Measurements from ENCODE around the gene CEACAM7. TPM values are rescaled to one million over a fixed set of nuclear protein-coding genes. Genes with fewer than 3 reads are reported as not detected.

CEACAM7 gene
- total RNA-seq, 1 donor from 2014 or later, result not detected

GRCh38 chr19:41626877-41627276 lies 61.2 kb downstream of the CEACAM7 start, which contains the start of gene CEACAM4:
Gene CEACAM4 (minus strand): TSS chr19:41627074. CDS start chr19:41626963, 111 bp downstream.
- Mint-ChIP-seq H3K36me3 (ENCODE audit: unreplicated experiment) (no peaks in the 10 kb centered on the region), H3K9me3 (ENCODE audit: unreplicated experiment) (peaks cover 7% of the 10 kb centered on the region), H3K4me3 (ENCODE audit: unreplicated experiment) (no peak within 1 kb of the TSS), H3K4me1 (ENCODE audit: unreplicated experiment) (no peaks in the 10 kb centered on the region), H3K27me3 (ENCODE audit: unreplicated experiment) (no peaks in the 10 kb centered on the region), H3K27ac (ENCODE audit: unreplicated experiment) (no peak within 1 kb of the TSS)
- no peak for TF ChIP-seq CTCF (IDR thresholded peaks at IDR 0.05)
- no peak for DNase-seq (ENCODE audit: extremely low spot score, unreplicated experiment)

GRCh38 chr19:41626278-41626677 lies 61.8 kb downstream of the CEACAM7 start:
- no peak for DNase-seq (ENCODE audit: extremely low spot score, unreplicated experiment)
- H3K9me3 Mint-ChIP-seq (ENCODE audit: unreplicated experiment), result peaks cover 3% of the 10 kb centered on the region
- H3K27ac Mint-ChIP-seq (ENCODE audit: unreplicated experiment), result no peak overlapping the region
- H3K27me3 Mint-ChIP-seq (ENCODE audit: unreplicated experiment), result no peaks in the 10 kb centered on the region
- H3K4me1 Mint-ChIP-seq (ENCODE audit: unreplicated experiment), result no peaks in the 10 kb centered on the region
- H3K36me3 Mint-ChIP-seq (ENCODE audit: unreplicated experiment), result no peaks in the 10 kb centered on the region
- no peak for TF ChIP-seq CTCF (IDR thresholded peaks at IDR 0.05)
- H3K4me3 Mint-ChIP-seq (ENCODE audit: unreplicated experiment), result no peak overlapping the region

GRCh38 chr19:41624937-41625336 lies 63.1 kb downstream of the CEACAM7 start:
- DNase-seq (ENCODE audit: extremely low spot score, unreplicated experiment), result no peak
- no peak overlapping the region for H3K4me3 Mint-ChIP-seq (ENCODE audit: unreplicated experiment)
- TF ChIP-seq CTCF (IDR thresholded peaks at IDR 0.05), result no peak
- no peaks in the 10 kb centered on the region for H3K27me3 Mint-ChIP-seq (ENCODE audit: unreplicated experiment)
- H3K27ac Mint-ChIP-seq (ENCODE audit: unreplicated experiment), result no peak overlapping the region
- H3K4me1 Mint-ChIP-seq (ENCODE audit: unreplicated experiment), result no peaks in the 10 kb centered on the region
- no peaks in the 10 kb centered on the region for H3K36me3 Mint-ChIP-seq (ENCODE audit: unreplicated experiment)
- H3K9me3 Mint-ChIP-seq (ENCODE audit: unreplicated experiment), result no peaks in the 10 kb centered on the region

GRCh38 chr19:41624515-41624914 lies 63.6 kb downstream of the CEACAM7 start:
- Mint-ChIP-seq H3K9me3 (ENCODE audit: unreplicated experiment) (no peaks in the 10 kb centered on the region), H3K4me3 (ENCODE audit: unreplicated experiment) (no peak overlapping the region), H3K27me3 (ENCODE audit: unreplicated experiment) (no peaks in the 10 kb centered on the region), H3K4me1 (ENCODE audit: unreplicated experiment) (no peaks in the 10 kb centered on the region), H3K36me3 (ENCODE audit: unreplicated experiment) (no peaks in the 10 kb centered on the region), H3K27ac (ENCODE audit: unreplicated experiment) (no peak overlapping the region)
- TF ChIP-seq CTCF (IDR thresholded peaks at IDR 0.05), result no peak
- DNase-seq (ENCODE audit: extremely low spot score, unreplicated experiment), result no peak

- Mint-ChIP-seq H3K4me1 (ENCODE audit: unreplicated experiment) (no peaks in the 10 kb centered on the region), H3K36me3 (ENCODE audit: unreplicated experiment) (no peaks in the 10 kb centered on the region), H3K27me3 (ENCODE audit: unreplicated experiment) (no peaks in the 10 kb centered on the region), H3K9me3 (ENCODE audit: unreplicated experiment) (no peaks in the 10 kb centered on the region), H3K4me3 (ENCODE audit: unreplicated experiment) (no peak overlapping the region), H3K27ac (ENCODE audit: unreplicated experiment) (no peak overlapping the region)
- no peak for DNase-seq (ENCODE audit: extremely low spot score, unreplicated experiment)
- no peak for TF ChIP-seq CTCF (IDR thresholded peaks at IDR 0.05)
Observed at GRCh38 chr19:41623360-41623759, 64.7 kb downstream of the CEACAM7 start.

Other genes starting within 250 kb of the CEACAM7 start
- gene DMAC2, start 248.4 kb downstream of the CEACAM7 start, total RNA-seq, result 33.3 and 33.8 TPM in 2 replicates
- not detected in 2 replicates for gene ERICH4, start 245.1 kb downstream of the CEACAM7 start, total RNA-seq
- not detected in 2 replicates for gene CEACAM21, start 112.1 kb downstream of the CEACAM7 start, total RNA-seq
- gene CEACAM4, start 61.2 kb downstream of the CEACAM7 start, total RNA-seq, result not detected in 2 replicates
- gene CEACAM5, start 20.4 kb upstream of the CEACAM7 start, total RNA-seq, result not detected in 2 replicates
- not detected in 2 replicates for gene CEACAM6, start 67.3 kb upstream of the CEACAM7 start, total RNA-seq
- not detected in 2 replicates for gene CEACAM3, start 108.3 kb upstream of the CEACAM7 start, total RNA-seq
- not detected in 2 replicates for gene LYPD4, start 156.4 kb upstream of the CEACAM7 start, total RNA-seq
- not detected in 2 replicates for gene DMRTC2, start 156.8 kb upstream of the CEACAM7 start, total RNA-seq
- 1,810 and 1,837 TPM in 2 replicates for gene RPS19, start 172.0 kb upstream of the CEACAM7 start, total RNA-seq
- gene CD79A, start 189.0 kb upstream of the CEACAM7 start, total RNA-seq, result not detected in 2 replicates
- gene ARHGEF1, start 194.9 kb upstream of the CEACAM7 start, total RNA-seq, result 85.1 and 97.3 TPM in 2 replicates
- 0.29 and 0.38 TPM in 2 replicates for gene ERFL, start 240.2 kb upstream of the CEACAM7 start, total RNA-seq